HepG2 (cell line): ENCODE data around the gene CEP57L1. TPM values are rescaled to one million over a fixed set of nuclear protein-coding genes. Genes with fewer than 3 reads are reported as not detected.

Source experiments
- ATAD3A ChIP-seq: sonication (generic); formaldehyde crosslinking; IDR thresholded peaks from 2 replicates; pipeline ENCODE4 v1.4.0; 2020; ENCODE audit warnings: missing genetic modification reagents
- ATF7-NPFF ChIP-seq: sonication (generic); formaldehyde crosslinking; IDR thresholded peaks from 2 replicates; pipeline ENCODE4 v1.8.1; 2023; ENCODE audit warnings: mild to moderate bottlenecking, low read depth, missing genetic modification reagents, moderate library complexity
- BORCS8-MEF2B ChIP-seq: sonication (generic); formaldehyde crosslinking; IDR thresholded peaks from 2 replicates; pipeline ENCODE4 v1.8.0; 2022; ENCODE audit warnings: mild to moderate bottlenecking, missing genetic modification reagents
- CREM ChIP-seq, 2 experiments: sonication (generic) in 1 of 2; formaldehyde crosslinking in 1 of 2; IDR thresholded peaks; 2 replicates each; pipeline versions ENCODE4 v1.4.0 to v1.6.1; 2016 to 2020; ENCODE audit warnings: antibody characterized with exemption in 1 of 2, mild to moderate bottlenecking in 1 of 2, missing genetic modification reagents in 1 of 2
- EEA1 ChIP-seq: sonication (generic); formaldehyde crosslinking; IDR thresholded peaks from 2 replicates; pipeline ENCODE4 v1.5.1; 2020; ENCODE audit warnings: mild to moderate bottlenecking, missing genetic modification reagents, borderline replicate concordance
- FOXJ3 ChIP-seq: sonication (generic); formaldehyde crosslinking; IDR thresholded peaks from 2 replicates; pipeline ENCODE4 v1.4.0; 2020; ENCODE audit warnings: missing genetic modification reagents, mild to moderate bottlenecking, borderline replicate concordance
- ISL2 ChIP-seq: sonication (generic); formaldehyde crosslinking; IDR thresholded peaks from 2 replicates; pipeline ENCODE4 v1.5.0; 2020; ENCODE audit warnings: missing genetic modification reagents
- KDM1A ChIP-seq: IDR thresholded peaks from 2 replicates; pipeline ENCODE4 v1.6.1; 2016; ENCODE audit warnings: missing compliant biosample characterization
- KDM5A ChIP-seq: fragments of 200-600 bp; sonication (generic); IDR thresholded peaks from 2 replicates; pipeline ENCODE4 v1.7.0; 2018; ENCODE audit warnings: antibody characterized with exemption, mild to moderate bottlenecking, low read length, borderline replicate concordance
- MAX ChIP-seq: IDR thresholded peaks from 2 replicates; pipeline ENCODE4 v1.6.1; 2012; ENCODE audit warnings: inconsistent platforms
- REXO4 ChIP-seq: sonication (generic); formaldehyde crosslinking; IDR thresholded peaks from 2 replicates; pipeline ENCODE4 v1.8.0; 2022; ENCODE audit warnings: missing genetic modification reagents, mild to moderate bottlenecking, borderline replicate concordance
- SNRNP70 ChIP-seq: fragments of 200-400 bp; formaldehyde crosslinking; IDR thresholded peaks from 2 replicates; pipeline ENCODE4 v1.6.1; 2017; ENCODE audit warnings: mild to moderate bottlenecking, low read depth, low read length, moderate library complexity
- SPEN ChIP-seq: sonication (generic); formaldehyde crosslinking; IDR thresholded peaks from 2 replicates; pipeline ENCODE4 v1.5.1; 2020; ENCODE audit warnings: low read depth, mild to moderate bottlenecking, missing genetic modification reagents
- TIGD3 ChIP-seq: sonication (generic); formaldehyde crosslinking; IDR thresholded peaks from 2 replicates; pipeline ENCODE4 v1.5.1; 2020; ENCODE audit warnings: mild to moderate bottlenecking, missing genetic modification reagents, borderline replicate concordance
- TSC22D2 ChIP-seq: sonication (generic); formaldehyde crosslinking; IDR thresholded peaks from 2 replicates; pipeline ENCODE4 v1.5.1; 2020; ENCODE audit warnings: missing genetic modification reagents, mild to moderate bottlenecking, borderline replicate concordance
- ZKSCAN8 ChIP-seq: IDR thresholded peaks from 2 replicates; pipeline ENCODE4 v1.6.1; 2016; ENCODE audit warnings: borderline replicate concordance, missing genetic modification reagents, missing compliant biosample characterization
- ZNF234 ChIP-seq: sonication (generic); formaldehyde crosslinking; conservative IDR thresholded peaks from 2 replicates; pipeline ENCODE4 v1.5.1; 2020; ENCODE audit warnings: mild to moderate bottlenecking, missing genetic modification reagents
- ZNF296 ChIP-seq: sonication (generic); formaldehyde crosslinking; conservative IDR thresholded peaks from 2 replicates; pipeline ENCODE4 v1.5.0; 2020; ENCODE audit warnings: mild to moderate bottlenecking, missing genetic modification reagents
- ZNF567 ChIP-seq: sonication (generic); formaldehyde crosslinking; IDR thresholded peaks from 2 replicates; pipeline ENCODE4 v1.8.1; 2023; ENCODE audit warnings: mild to moderate bottlenecking, missing genetic modification reagents, borderline replicate concordance
- ZNF792 ChIP-seq: IDR thresholded peaks from 2 replicates; pipeline ENCODE4 v1.6.1; 2016
- polyA plus RNA-seq, 8 experiments: library from polyadenylated mRNA; depleted of rRNA in 3 of 8; stranded (reverse) in 7 of 8; unstranded in 1 of 8; fragments of >200 nt; fragmentation: Illumina TruSeq in 4 of 8; extraction: Trizol in 4 of 8; gene quantifications; 2 replicates each; pipeline versions ENCODE4 v1.2.1 to v1.2.3, GENCODE V29; 2011 to 2016; ENCODE audit warnings: low read depth in 4 of 8, missing spikeins in 1 of 8, mixed read lengths in 1 of 8; ENCODE audit not compliant: insufficient read depth in 1 of 8
- total RNA-seq, 5 experiments: library from RNA; depleted of rRNA; stranded (reverse); fragments of >200 nt; fragmentation: Illumina TruSeq; extraction: Trizol; gene quantifications; 2 replicates each; pipeline ENCODE4 v1.2.3, GENCODE V29; 2016; ENCODE audit warnings: low read depth in 1 of 5
- TF ChIP-seq, protein P1 (sequence below): IDR thresholded peaks from 2 replicates; pipeline ENCODE4 v1.6.1; 2016
- TF ChIP-seq, protein P2 (sequence below): sonication (generic); formaldehyde crosslinking; IDR thresholded peaks from 2 replicates; pipeline ENCODE4 v1.5.1; 2020; ENCODE audit warnings: missing genetic modification reagents, mild to moderate bottlenecking, borderline replicate concordance
- TF ChIP-seq, protein P3 (sequence below): sonication (generic); formaldehyde crosslinking; IDR thresholded peaks from 2 replicates; pipeline ENCODE4 v1.4.0; 2020; ENCODE audit warnings: low read depth, mild to moderate bottlenecking, missing genetic modification reagents
- TF ChIP-seq, protein P4 (sequence below): sonication (generic); formaldehyde crosslinking; IDR thresholded peaks from 2 replicates; pipeline ENCODE4 v1.8.0; 2022; ENCODE audit warnings: missing genetic modification reagents, low read depth, mild to moderate bottlenecking, borderline replicate concordance

CEP57L1 gene
- total and polyA plus RNA-seq, 2 of the 13 experiments (the other 11 are each of a cell fraction or from before 2014, with no cell fraction given) = 7.7 to 15.5 TPM

GRCh38 chr6:109095036-109095834 is at the start of gene CEP57L1 (continued):
- peak; percentile 66 for TF ChIP-seq SPEN (CRISPR knock-in tag)
- TF ChIP-seq, protein P1, sequence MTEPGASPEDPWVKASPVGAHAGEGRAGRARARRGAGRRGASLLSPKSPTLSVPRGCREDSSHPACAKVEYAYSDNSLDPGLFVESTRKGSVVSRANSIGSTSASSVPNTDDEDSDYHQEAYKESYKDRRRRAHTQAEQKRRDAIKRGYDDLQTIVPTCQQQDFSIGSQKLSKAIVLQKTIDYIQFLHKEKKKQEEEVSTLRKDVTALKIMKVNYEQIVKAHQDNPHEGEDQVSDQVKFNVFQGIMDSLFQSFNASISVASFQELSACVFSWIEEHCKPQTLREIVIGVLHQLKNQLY = no peak
- TF ChIP-seq REXO4 = no peak
- TF ChIP-seq, protein P2, sequence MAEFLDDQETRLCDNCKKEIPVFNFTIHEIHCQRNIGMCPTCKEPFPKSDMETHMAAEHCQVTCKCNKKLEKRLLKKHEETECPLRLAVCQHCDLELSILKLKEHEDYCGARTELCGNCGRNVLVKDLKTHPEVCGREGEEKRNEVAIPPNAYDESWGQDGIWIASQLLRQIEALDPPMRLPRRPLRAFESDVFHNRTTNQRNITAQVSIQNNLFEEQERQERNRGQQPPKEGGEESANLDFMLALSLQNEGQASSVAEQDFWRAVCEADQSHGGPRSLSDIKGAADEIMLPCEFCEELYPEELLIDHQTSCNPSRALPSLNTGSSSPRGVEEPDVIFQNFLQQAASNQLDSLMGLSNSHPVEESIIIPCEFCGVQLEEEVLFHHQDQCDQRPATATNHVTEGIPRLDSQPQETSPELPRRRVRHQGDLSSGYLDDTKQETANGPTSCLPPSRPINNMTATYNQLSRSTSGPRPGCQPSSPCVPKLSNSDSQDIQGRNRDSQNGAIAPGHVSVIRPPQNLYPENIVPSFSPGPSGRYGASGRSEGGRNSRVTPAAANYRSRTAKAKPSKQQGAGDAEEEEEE (CRISPR knock-in tag) = no peak
- TF ChIP-seq, protein P3, sequence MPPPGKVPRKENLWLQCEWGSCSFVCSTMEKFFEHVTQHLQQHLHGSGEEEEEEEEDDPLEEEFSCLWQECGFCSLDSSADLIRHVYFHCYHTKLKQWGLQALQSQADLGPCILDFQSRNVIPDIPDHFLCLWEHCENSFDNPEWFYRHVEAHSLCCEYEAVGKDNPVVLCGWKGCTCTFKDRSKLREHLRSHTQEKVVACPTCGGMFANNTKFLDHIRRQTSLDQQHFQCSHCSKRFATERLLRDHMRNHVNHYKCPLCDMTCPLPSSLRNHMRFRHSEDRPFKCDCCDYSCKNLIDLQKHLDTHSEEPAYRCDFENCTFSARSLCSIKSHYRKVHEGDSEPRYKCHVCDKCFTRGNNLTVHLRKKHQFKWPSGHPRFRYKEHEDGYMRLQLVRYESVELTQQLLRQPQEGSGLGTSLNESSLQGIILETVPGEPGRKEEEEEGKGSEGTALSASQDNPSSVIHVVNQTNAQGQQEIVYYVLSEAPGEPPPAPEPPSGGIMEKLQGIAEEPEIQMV (CRISPR knock-in tag) = peak; percentile 84
- peak; percentile 99 for TF ChIP-seq CREM (IDR thresholded peaks at IDR 0.05)
- peak; percentile 74; the same call in 1 of the 2 replicates for TF ChIP-seq CREM (CRISPR knock-in tag; IDR thresholded peaks at IDR 0.05)
- peak; percentile 31 for TF ChIP-seq MAX
- no peak for TF ChIP-seq ZNF567 (CRISPR knock-in tag)
- no peak for TF ChIP-seq EEA1 (CRISPR knock-in tag)
- TF ChIP-seq, protein P4, sequence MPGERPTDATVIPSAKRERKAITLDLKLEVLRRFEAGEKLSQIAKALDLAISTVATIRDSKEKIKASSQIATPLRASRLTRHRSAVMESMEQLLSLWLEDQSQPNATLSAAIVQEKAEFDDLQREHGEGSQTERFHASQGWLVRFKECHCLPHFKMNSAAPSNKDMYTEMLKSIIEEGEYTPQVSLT (CRISPR knock-in tag) = no peak
- TF ChIP-seq KDM1A (CRISPR knock-in tag) = no peak
- TF ChIP-seq ZNF234 (CRISPR knock-in tag) = no peak
- no peak; the same call in none of the 2 replicates for TF ChIP-seq ATF7-NPFF (CRISPR knock-in tag)
- TF ChIP-seq TSC22D2 (CRISPR knock-in tag) = 0 out of 2 replicates have a peak, but pooled peaks have one; percentile 36
- no peak for TF ChIP-seq SNRNP70
- no peak for TF ChIP-seq FOXJ3 (CRISPR knock-in tag)
- peak; percentile 30; the same call in 1 of the 2 replicates for TF ChIP-seq BORCS8-MEF2B
- TF ChIP-seq ISL2 (CRISPR knock-in tag) = peak; percentile 42; the same call in 1 of the 2 replicates
- TF ChIP-seq TIGD3 (CRISPR knock-in tag) = no peak
- TF ChIP-seq KDM5A = peak; percentile 85; the same call in 1 of the 2 replicates
- no peak for TF ChIP-seq ZKSCAN8 (CRISPR knock-in tag)
- no peak for TF ChIP-seq ZNF296 (CRISPR knock-in tag)
- no peak; the same call in 1 of the 2 replicates for TF ChIP-seq ZNF792 (CRISPR knock-in tag)
- no peak for TF ChIP-seq ATAD3A
